ENCODE results near the gene TMEM117.

TMEM117 gene

DNA sequence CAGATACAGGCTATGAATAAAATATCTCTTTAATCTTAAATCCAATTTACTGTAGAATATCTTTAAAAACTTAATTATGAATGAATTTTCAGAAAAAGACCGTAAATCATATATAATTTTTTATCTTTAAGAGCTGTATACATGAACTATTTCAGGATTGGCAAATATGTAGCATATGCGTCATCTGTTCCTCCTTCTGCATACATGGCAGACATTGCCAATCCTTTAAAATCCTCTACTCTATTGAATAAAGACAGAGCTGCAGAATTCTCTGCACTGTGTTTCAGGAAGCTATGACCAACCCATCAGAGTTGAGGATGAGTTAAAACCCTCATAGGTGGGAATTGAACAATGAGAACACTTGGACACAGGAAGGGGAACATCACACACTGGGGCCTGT is 279.0 kb downstream of the TMEM117 start:
- no peaks in the 10 kb centered on the region for H3K9me3 ChIP-seq (ENCODE audit: control insufficient read depth, low read length)
- H3K27me3 ChIP-seq (ENCODE audit: control insufficient read depth, insufficient read depth, low read length, poor library complexity, severe bottlenecking), result no peaks in the 10 kb centered on the region
- H3K4me3 ChIP-seq (ENCODE audit: insufficient read depth, low read depth, low read length), result no peak overlapping the region
- no peaks in the 10 kb centered on the region for H3K36me3 ChIP-seq (ENCODE audit: control insufficient read depth, insufficient read depth, low read length)
- H3K27ac ChIP-seq (ENCODE audit: insufficient read depth, low read depth, low read length, poor library complexity, severe bottlenecking), result no peak overlapping the region
- WGBS, 2 experiments, result 100% methylated on average over 1 of the region's 2 CpGs
- no peaks in the 10 kb centered on the region for H3K4me1 ChIP-seq (ENCODE audit: control insufficient read depth, insufficient read depth, low read length)

DNA sequence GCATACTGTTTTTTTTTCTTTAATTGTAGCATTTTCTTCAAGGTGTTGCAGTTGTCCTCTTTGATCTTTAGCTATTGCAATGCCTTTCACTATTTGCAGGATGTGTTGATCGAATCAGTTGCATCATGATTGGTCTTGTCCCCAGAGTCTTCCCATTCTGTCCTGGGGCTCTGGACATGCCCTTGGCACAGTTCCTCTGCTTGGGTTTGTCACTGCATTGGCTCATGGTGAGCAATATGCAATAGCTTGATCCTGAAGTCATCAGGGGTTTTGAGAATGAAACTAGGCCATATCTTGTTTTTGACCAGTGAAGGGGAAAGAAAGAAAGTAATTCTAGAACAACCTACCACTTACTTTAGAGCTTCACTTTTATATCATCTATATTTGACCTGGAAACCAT is 281.5 kb downstream of the TMEM117 start:
- H3K4me1 ChIP-seq (ENCODE audit: control insufficient read depth, insufficient read depth, low read length), result no peaks in the 10 kb centered on the region
- H3K36me3 ChIP-seq (ENCODE audit: control insufficient read depth, insufficient read depth, low read length), result no peaks in the 10 kb centered on the region
- no peak overlapping the region for H3K4me3 ChIP-seq (ENCODE audit: insufficient read depth, low read depth, low read length)
- no peaks in the 10 kb centered on the region for H3K9me3 ChIP-seq (ENCODE audit: control insufficient read depth, low read length)
- no peak overlapping the region for H3K27ac ChIP-seq (ENCODE audit: insufficient read depth, low read depth, low read length, poor library complexity, severe bottlenecking)
- H3K27me3 ChIP-seq (ENCODE audit: control insufficient read depth, insufficient read depth, low read length, poor library complexity, severe bottlenecking), result no peaks in the 10 kb centered on the region
- WGBS, 2 experiments, result 93 to 97% methylated on average over 1 of the region's 1 CpG

DNA sequence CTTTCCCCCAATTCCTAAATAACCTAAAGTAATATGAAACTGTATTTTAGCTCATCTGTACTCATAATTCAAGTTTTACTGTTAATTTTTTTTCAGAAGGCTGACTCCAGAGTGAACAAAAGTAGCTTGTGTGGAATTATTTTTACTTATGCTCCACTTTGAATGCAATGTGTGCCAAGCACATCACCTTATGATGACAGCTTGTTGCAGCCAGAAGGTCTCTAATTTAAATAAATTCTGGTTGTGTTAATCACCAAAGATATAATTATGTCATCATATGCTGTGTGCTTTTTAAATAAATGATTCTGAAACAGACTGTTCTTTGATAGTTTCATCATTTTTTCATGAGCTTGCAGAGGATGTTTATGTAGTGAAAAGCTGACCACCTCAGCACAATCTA is 283.1 kb downstream of the TMEM117 start:
- H3K4me1 ChIP-seq (ENCODE audit: control insufficient read depth, insufficient read depth, low read length), result no peaks in the 10 kb centered on the region
- no peaks in the 10 kb centered on the region for H3K36me3 ChIP-seq (ENCODE audit: control insufficient read depth, insufficient read depth, low read length)
- no peak overlapping the region for H3K27ac ChIP-seq (ENCODE audit: insufficient read depth, low read depth, low read length, poor library complexity, severe bottlenecking)
- no peaks in the 10 kb centered on the region for H3K9me3 ChIP-seq (ENCODE audit: control insufficient read depth, low read length)
- H3K27me3 ChIP-seq (ENCODE audit: control insufficient read depth, insufficient read depth, low read length, poor library complexity, severe bottlenecking), result no peaks in the 10 kb centered on the region
- H3K4me3 ChIP-seq (ENCODE audit: insufficient read depth, low read depth, low read length), result no peak overlapping the region

DNA sequence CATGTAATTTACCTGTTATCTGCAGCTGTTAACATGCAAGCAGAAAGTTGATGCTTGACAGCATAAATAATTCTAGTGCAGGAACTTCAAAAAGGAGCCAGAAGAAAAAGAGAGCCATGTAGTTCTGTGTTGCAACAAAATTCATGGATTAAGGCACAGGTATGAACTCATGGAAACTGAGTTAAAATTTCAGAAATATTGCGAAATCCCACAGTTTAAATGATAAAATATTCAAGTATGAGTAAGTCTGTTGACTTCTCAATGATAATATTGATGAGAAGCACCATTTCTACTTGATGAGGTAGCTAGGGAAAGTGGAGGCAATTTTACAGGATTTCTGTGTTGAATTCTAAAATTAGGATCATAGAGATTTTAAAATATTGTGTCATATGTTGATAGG is 290.9 kb downstream of the TMEM117 start:
- H3K4me1 ChIP-seq (ENCODE audit: control insufficient read depth, insufficient read depth, low read length), result peaks cover 21% of the 10 kb centered on the region
- 87 to 100% methylated on average over 1 of the region's 1 CpG for WGBS, 2 experiments

DNA sequence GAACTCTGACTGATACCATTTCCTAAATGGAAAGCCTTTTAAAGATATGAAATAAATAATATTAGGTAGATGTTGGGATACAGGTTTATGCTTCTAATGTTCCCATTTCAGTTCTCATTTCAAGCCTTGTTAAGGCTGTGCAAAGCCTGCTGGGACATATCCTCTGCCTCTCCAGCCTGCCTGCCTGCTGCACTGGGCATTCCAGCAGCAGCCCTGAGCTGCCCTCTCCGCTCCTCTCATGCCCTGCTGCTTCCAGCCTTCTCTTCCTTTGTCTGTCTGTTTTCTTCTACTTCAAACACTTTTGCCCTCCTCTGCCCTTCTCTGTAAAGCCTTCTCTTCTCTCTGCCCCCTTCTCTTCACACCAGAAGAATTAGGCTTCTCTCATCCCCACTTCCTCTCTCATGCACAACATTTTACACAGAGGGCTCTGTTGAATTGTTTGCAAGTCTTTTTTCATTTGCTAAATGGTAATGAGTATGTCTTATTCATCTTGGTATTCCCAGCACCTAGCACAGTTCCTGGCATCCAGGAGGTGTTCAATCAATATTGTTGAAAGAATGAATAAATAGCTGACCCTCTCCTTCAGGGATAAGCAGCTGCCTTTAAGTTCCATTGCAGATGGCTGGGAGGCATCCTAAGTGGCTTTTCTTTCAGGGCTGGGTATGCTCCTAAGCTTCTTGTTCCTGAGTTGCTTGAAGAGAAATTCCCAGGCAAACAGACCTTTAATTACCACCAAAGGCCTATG is 292.3 kb downstream of the TMEM117 start:
- H3K27me3 ChIP-seq (ENCODE audit: control insufficient read depth, insufficient read depth, low read length, poor library complexity, severe bottlenecking), result no peaks in the 10 kb centered on the region
- H3K4me3 ChIP-seq (ENCODE audit: insufficient read depth, low read depth, low read length), result no peak overlapping the region
- WGBS, 2 experiments, result 46 to 51% methylated on average over 1 of the region's 1 CpG
- no peaks in the 10 kb centered on the region for H3K36me3 ChIP-seq (ENCODE audit: control insufficient read depth, insufficient read depth, low read length)
- H3K4me1 ChIP-seq (ENCODE audit: control insufficient read depth, insufficient read depth, low read length), result peaks cover 21% of the 10 kb centered on the region
- no peaks in the 10 kb centered on the region for H3K9me3 ChIP-seq (ENCODE audit: control insufficient read depth, low read length)
- H3K27ac ChIP-seq (ENCODE audit: insufficient read depth, low read depth, low read length, poor library complexity, severe bottlenecking), result peak overlapping the region; percentile 75

More for the DNA sequence above, 290.9 kb downstream of the TMEM117 start:
- H3K36me3 ChIP-seq (ENCODE audit: control insufficient read depth, insufficient read depth, low read length), result no peaks in the 10 kb centered on the region
- H3K9me3 ChIP-seq (ENCODE audit: control insufficient read depth, low read length), result no peaks in the 10 kb centered on the region
- no peak overlapping the region for H3K4me3 ChIP-seq (ENCODE audit: insufficient read depth, low read depth, low read length)
- H3K27ac ChIP-seq (ENCODE audit: insufficient read depth, low read depth, low read length, poor library complexity, severe bottlenecking), result no peak overlapping the region
- H3K27me3 ChIP-seq (ENCODE audit: control insufficient read depth, insufficient read depth, low read length, poor library complexity, severe bottlenecking), result no peaks in the 10 kb centered on the region

DNA sequence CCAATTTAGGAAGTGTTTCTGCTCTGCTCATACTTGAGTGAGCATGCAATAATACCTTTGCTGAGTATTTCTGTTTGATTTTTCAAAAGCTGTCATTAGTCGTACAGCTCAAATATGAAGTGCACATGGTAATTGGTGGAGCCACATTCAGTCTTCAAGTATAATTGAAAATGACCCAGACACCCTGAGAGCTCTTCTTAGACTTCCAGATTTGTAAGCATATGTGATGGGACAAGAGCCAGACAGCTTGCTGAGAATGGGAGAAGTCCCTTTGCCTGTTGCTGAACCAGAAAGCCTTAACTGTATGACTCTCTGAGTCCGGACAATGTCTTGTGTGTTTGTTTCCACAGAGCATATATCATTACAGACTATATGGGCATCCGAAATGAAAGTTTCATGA is 307.3 kb downstream of the TMEM117 start:
- H3K36me3 ChIP-seq (ENCODE audit: control insufficient read depth, insufficient read depth, low read length), result no peaks in the 10 kb centered on the region
- H3K27me3 ChIP-seq (ENCODE audit: control insufficient read depth, insufficient read depth, low read length, poor library complexity, severe bottlenecking), result no peaks in the 10 kb centered on the region
- H3K4me1 ChIP-seq (ENCODE audit: control insufficient read depth, insufficient read depth, low read length), result no peaks in the 10 kb centered on the region
- H3K27ac ChIP-seq (ENCODE audit: insufficient read depth, low read depth, low read length, poor library complexity, severe bottlenecking), result no peak overlapping the region
- H3K4me3 ChIP-seq (ENCODE audit: insufficient read depth, low read depth, low read length), result no peak overlapping the region
- 94 to 97% methylated on average over 3 of the region's 3 CpGs for WGBS, 2 experiments
- H3K9me3 ChIP-seq (ENCODE audit: control insufficient read depth, low read length), result no peaks in the 10 kb centered on the region

DNA sequence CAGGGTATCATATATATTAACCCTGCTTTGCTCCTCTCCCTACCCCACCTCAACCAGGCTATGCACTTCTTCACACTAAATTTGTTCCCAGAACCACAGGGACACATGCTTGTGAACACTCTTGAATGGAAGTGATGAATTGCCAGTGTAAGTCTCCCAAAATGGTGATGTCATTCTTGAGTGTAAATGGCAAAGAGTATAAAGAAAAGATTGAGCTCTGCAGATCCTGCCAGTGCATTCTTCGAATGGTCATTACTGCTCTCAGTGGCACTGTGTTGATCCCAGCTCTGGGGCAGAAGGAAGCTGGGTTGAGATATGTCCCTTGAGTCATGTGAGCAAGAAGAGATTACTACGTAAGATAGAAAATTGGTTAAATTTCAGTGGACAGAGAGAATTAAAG is 313.1 kb downstream of the TMEM117 start:
- no peak overlapping the region for H3K4me3 ChIP-seq (ENCODE audit: insufficient read depth, low read depth, low read length)
- 89 to 97% methylated on average over 2 of the region's 2 CpGs for WGBS, 2 experiments

DNA sequence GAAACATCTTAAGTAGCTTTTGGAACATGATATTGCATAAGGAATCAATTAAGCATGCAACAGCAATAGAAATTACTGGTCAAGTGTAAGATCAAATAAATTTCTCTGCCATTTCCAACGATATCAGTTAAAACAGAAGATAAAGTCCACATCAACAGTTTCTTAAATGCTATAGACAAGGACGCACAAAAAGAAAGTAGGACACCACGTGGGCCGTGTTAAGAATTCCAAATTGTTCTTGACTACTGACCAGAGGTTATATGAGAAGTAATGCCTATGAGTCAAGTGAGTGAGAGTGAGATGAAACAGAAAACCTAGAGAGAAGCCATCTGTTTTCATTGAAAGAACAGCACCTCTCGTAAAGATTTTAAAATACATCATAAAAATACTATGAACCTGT is 318.2 kb downstream of the TMEM117 start:
- Histone ChIP-seq H3K27ac (ENCODE audit: insufficient read depth, low read depth, low read length, poor library complexity, severe bottlenecking) (no peak overlapping the region), H3K4me3 (ENCODE audit: insufficient read depth, low read depth, low read length) (no peak overlapping the region), H3K27me3 (ENCODE audit: control insufficient read depth, insufficient read depth, low read length, poor library complexity, severe bottlenecking) (no peaks in the 10 kb centered on the region), H3K36me3 (ENCODE audit: control insufficient read depth, insufficient read depth, low read length) (no peaks in the 10 kb centered on the region), H3K9me3 (ENCODE audit: control insufficient read depth, low read length) (no peaks in the 10 kb centered on the region), H3K4me1 (ENCODE audit: control insufficient read depth, insufficient read depth, low read length) (no peaks in the 10 kb centered on the region)
- WGBS, 2 experiments, result 92 to 95% methylated on average over 4 of the region's 5 CpGs

More for the DNA sequence above, 313.1 kb downstream of the TMEM117 start:
- Histone ChIP-seq H3K36me3 (ENCODE audit: control insufficient read depth, insufficient read depth, low read length) (no peaks in the 10 kb centered on the region), H3K9me3 (ENCODE audit: control insufficient read depth, low read length) (no peaks in the 10 kb centered on the region), H3K27me3 (ENCODE audit: control insufficient read depth, insufficient read depth, low read length, poor library complexity, severe bottlenecking) (no peaks in the 10 kb centered on the region), H3K27ac (ENCODE audit: insufficient read depth, low read depth, low read length, poor library complexity, severe bottlenecking) (no peak overlapping the region), H3K4me1 (ENCODE audit: control insufficient read depth, insufficient read depth, low read length) (no peaks in the 10 kb centered on the region)

DNA sequence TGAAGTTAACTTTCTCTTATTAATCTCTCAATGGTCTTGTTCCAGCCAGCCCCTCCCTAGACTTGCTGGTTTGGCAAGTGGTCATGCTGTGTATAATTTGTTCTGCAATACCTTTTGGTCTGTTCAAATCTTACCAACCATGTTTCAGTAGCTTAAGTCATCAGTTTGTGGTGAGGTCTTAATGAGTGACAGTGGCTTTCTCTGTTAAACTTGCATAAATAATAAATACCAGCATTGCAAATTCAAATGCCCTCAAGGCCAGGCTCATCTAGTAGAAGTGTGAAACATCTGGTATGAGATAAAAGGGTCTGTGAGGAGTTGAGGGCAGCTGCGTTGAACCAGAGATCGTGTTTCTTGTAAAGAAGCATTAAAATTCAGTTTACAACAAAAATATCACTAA is 319.5 kb downstream of the TMEM117 start:
- H3K9me3 ChIP-seq (ENCODE audit: control insufficient read depth, low read length), result no peaks in the 10 kb centered on the region
- H3K27me3 ChIP-seq (ENCODE audit: control insufficient read depth, insufficient read depth, low read length, poor library complexity, severe bottlenecking), result no peaks in the 10 kb centered on the region
- H3K36me3 ChIP-seq (ENCODE audit: control insufficient read depth, insufficient read depth, low read length), result no peaks in the 10 kb centered on the region
- no peak overlapping the region for H3K27ac ChIP-seq (ENCODE audit: insufficient read depth, low read depth, low read length, poor library complexity, severe bottlenecking)
- no peak overlapping the region for H3K4me3 ChIP-seq (ENCODE audit: insufficient read depth, low read depth, low read length)
- H3K4me1 ChIP-seq (ENCODE audit: control insufficient read depth, insufficient read depth, low read length), result no peaks in the 10 kb centered on the region
- WGBS, 2 experiments, result 92 to 93% methylated on average over 2 of the region's 2 CpGs

DNA sequence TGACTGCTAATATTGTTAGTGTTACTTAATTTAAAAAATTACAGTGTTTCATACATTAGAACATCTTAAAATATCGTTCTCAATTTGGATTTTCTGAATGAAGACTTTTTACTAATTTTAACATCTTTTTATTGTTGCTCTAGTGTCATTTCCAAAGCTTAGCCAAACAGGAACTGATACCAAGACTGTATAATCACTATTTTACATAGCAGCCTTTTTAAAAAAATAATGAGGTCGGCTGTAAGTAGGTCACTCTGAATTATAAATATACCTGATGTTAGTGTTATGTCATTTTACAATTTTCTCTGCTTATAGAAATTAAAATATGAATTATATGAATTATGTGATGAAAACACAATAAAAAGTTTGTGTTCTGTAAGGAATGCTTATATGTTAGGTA is 321.5 kb downstream of the TMEM117 start:
- WGBS, 2 experiments, result 58% methylated on average over 1 of the region's 2 CpGs; no CpG with 5 or more reads in 1 of the 2 experiments

DNA sequence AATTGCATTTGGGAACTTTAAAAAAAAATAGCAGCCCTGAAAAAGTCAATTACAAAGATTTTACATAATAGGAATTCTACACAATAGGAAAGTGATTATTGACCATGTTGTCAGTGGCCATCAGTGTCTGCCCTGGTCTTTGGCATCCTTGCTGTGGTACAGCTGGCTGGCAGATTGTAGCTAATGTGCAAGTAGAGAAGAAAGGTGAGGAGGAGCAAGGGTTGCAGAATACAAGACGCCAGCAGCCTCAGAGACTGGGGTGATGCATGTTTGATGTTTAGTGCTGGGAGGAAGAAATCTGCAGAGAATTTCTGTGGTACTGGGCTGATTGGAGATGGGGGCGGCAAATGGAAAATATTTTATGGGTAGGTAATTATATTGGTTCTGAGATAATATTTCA is 322.9 kb downstream of the TMEM117 start:
- Histone ChIP-seq H3K27ac (ENCODE audit: insufficient read depth, low read depth, low read length, poor library complexity, severe bottlenecking) (no peak overlapping the region), H3K36me3 (ENCODE audit: control insufficient read depth, insufficient read depth, low read length) (no peaks in the 10 kb centered on the region), H3K4me3 (ENCODE audit: insufficient read depth, low read depth, low read length) (no peak overlapping the region), H3K4me1 (ENCODE audit: control insufficient read depth, insufficient read depth, low read length) (no peaks in the 10 kb centered on the region), H3K9me3 (ENCODE audit: control insufficient read depth, low read length) (no peaks in the 10 kb centered on the region), H3K27me3 (ENCODE audit: control insufficient read depth, insufficient read depth, low read length, poor library complexity, severe bottlenecking) (no peaks in the 10 kb centered on the region)
- 88 to 89% methylated on average over 2 of the region's 2 CpGs for WGBS, 2 experiments

More for the DNA sequence above, 321.5 kb downstream of the TMEM117 start:
- Histone ChIP-seq H3K27me3 (ENCODE audit: control insufficient read depth, insufficient read depth, low read length, poor library complexity, severe bottlenecking) (no peaks in the 10 kb centered on the region), H3K36me3 (ENCODE audit: control insufficient read depth, insufficient read depth, low read length) (no peaks in the 10 kb centered on the region), H3K4me3 (ENCODE audit: insufficient read depth, low read depth, low read length) (no peak overlapping the region), H3K9me3 (ENCODE audit: control insufficient read depth, low read length) (no peaks in the 10 kb centered on the region), H3K4me1 (ENCODE audit: control insufficient read depth, insufficient read depth, low read length) (no peaks in the 10 kb centered on the region), H3K27ac (ENCODE audit: insufficient read depth, low read depth, low read length, poor library complexity, severe bottlenecking) (no peak overlapping the region)
